Measurements from ENCODE around the gene DCUN1D2.
A peak's percentile ranks its signal among the peaks of the same experiment; 100 is the strongest.

The DCUN1D2 gene

DNA sequence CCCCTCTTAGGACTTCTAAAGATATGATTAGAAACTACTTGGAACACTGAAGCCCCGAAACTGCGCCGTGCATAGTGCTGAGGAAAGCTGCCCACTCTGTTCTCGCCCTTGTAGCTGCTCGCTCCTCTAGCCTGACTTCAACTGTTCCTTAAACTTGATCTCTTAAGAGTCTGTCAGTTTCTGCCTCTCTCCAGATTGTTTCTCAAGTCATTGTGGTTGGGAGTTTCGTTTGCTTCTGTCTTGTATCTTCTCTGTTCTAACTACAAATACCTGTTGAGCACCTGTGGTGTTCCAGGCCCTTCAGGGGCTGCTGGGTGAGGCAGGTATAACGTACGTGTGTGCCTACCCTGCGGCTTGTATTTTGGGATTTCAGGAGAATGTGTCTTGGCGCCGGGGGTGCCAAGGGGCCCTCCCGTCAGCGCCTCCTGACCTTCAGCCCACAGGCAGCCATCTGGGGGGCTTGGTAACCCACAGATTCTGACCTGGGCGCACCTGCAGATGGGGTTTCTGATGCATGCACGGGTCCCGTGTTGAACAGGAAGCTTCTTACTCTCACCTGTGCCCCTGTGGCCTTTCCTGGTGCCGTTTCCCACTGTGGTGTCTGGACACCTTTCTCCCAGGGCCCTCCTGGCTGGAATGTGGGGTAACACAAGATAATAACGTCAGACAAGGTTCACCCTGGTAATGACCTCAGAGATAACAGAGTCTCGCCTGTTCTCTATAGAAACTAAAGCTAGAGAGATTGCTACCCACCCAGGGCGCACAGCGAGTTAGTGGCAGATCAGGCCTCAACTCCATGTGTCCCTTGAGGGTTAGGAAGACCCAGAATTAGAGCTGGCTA is 17.2 kb upstream of the DCUN1D2 start:
- H3K27me3 Mint-ChIP-seq: no peaks in the 10 kb centered on the region
- DNase-seq: no peak
- ATAC-seq: no peak
- H3K36me3 Mint-ChIP-seq (ENCODE audit: low read depth): peaks cover 20% of the 10 kb centered on the region
- H3K9me3 Mint-ChIP-seq: no peaks in the 10 kb centered on the region
- H3K27ac Mint-ChIP-seq: no peak overlapping the region
- no peak overlapping the region for H3K4me3 Mint-ChIP-seq
- no peaks in the 10 kb centered on the region for H3K4me1 Mint-ChIP-seq

DNA sequence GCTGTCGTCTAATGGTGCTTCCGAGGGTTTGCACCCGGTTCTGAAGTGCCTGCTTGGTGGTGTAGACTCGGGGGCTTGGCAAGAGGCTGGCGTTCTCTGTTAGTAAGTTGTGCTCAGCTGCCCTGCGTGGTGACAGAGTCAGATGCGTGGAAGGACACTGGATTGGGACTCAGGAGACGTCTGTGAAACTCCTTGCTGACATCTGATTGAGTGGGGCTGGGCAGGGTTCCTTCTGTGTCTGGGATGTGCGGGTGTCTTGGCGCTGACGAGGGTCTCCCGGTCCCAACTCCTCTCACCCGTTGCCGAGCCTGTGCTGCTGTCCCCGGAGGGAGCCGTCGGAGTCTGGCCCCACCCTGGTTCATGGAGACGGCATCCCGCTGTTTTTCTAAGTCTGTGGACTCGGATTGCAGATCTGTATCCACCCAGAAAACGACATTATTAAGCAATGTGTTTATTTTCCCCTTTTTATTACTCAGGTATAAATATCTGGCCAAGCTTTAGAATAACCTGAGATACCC is 16.4 kb upstream of the DCUN1D2 start:
- no peak for DNase-seq
- H3K36me3 Mint-ChIP-seq (ENCODE audit: low read depth): peaks cover 20% of the 10 kb centered on the region
- H3K27me3 Mint-ChIP-seq: no peaks in the 10 kb centered on the region
- H3K4me3 Mint-ChIP-seq: no peak overlapping the region
- H3K9me3 Mint-ChIP-seq: no peaks in the 10 kb centered on the region
- no peaks in the 10 kb centered on the region for H3K4me1 Mint-ChIP-seq
- ATAC-seq: no peak
- no peak overlapping the region for H3K27ac Mint-ChIP-seq

DNA sequence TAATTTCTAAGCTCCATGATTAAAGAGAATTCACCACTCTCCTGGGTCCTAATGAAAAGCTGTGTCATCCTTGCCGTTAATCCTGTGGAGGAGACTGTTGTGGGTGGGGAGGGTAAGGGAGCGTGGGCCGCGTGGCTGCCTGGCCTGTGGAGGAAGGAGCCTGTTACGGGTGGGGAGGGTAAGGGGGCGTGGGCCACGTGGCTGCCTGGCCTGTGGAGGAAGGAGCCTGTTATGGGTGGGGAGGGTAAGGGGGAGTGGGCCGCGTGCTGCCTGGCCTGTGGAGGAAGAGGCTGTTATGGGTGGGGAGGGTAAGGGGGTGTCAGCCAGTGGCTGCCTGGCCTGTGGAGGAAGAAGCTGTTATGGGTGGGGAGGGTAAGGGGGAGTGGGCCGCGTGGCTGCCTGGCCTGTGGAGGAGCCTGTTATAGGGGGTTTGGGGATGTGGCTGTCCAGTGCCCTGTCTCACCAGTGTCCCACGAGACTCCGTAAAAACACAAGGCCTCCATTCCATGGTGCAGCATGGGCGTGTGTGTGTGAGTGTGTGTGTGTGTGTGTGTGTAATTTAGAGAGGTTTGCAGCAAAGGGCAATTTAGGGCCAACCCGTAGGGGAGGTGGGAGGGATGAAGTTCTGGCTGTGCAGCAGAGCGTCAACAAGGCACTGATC is 15.6 kb upstream of the DCUN1D2 start:
- Mint-ChIP-seq H3K4me1 (no peaks in the 10 kb centered on the region), H3K4me3 (no peak overlapping the region), H3K9me3 (no peaks in the 10 kb centered on the region), H3K27me3 (no peaks in the 10 kb centered on the region), H3K27ac (no peak overlapping the region), H3K36me3 (ENCODE audit: low read depth) (peaks cover 20% of the 10 kb centered on the region)
- DNase-seq (no peak), ATAC-seq (no peak)

DNA sequence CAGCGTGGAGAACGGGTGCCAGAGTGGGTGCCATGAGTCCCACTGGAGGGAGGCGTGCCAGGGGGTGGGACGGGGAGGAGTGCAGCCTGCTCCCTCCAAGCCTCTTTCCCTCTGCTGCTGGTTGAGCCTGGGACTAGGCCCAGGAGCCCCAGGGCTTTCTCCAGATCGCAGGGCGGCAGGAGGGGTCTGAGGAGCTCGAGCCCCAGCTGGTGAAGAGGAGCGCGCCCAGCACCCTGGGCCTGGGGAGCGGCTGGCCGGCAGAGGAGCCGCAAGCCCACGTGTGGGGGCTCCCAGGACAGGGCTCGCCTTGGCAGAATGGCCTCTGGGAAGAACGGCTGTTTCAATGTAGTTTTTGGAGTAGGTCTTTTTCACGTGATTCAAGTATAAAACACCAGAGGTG is 12.2 kb upstream of the DCUN1D2 start:
- H3K4me1 Mint-ChIP-seq: no peaks in the 10 kb centered on the region
- no peak overlapping the region for H3K4me3 Mint-ChIP-seq

DNA sequence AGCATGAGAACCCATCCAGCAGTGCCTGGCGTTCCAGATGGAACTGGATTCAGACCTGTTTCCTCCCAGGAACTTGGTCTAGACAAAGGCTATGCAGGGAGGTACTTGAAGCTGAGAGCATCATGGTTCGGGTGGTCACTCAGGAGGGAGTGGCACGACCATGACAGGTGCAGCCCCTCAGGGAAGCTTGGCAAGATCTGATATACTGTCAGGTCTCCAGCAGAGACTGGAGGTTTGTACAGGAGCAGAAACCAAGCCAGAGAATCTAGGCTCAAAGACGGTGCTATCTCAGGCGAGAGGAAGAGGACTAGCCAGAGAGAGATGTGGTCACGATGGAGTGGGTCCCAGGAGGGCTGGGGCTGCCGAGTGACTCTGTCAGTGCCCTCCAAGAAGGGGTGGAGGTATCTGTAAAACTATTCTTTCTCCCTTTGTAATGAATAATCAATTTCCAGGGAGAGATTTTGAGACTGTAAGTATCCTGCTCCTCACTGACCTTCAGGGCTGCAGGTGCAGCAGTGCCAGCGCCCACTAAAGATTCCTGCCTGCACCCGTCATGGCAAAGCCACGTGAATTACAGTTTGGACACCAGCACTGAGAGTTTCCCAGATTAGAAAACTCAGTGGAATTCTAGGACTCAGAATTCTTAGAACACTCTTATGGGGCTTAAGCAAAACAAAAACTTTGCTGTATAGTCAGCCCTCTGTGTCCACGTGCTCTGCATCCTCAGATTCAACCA is 10.2 kb upstream of the DCUN1D2 start:
- Mint-ChIP-seq H3K4me3 (no peak overlapping the region), H3K27ac (no peak overlapping the region), H3K27me3 (no peaks in the 10 kb centered on the region), H3K9me3 (no peaks in the 10 kb centered on the region), H3K4me1 (peaks cover 7% of the 10 kb centered on the region), H3K36me3 (ENCODE audit: low read depth) (peaks cover 38% of the 10 kb centered on the region)
- ATAC-seq (no peak), DNase-seq (no peak)

More for the DNA sequence above, 12.2 kb upstream of the DCUN1D2 start:
- Mint-ChIP-seq H3K27ac (no peak overlapping the region), H3K36me3 (ENCODE audit: low read depth) (peaks cover 30% of the 10 kb centered on the region), H3K9me3 (no peaks in the 10 kb centered on the region), H3K27me3 (no peaks in the 10 kb centered on the region)
- no peak for DNase-seq
- ATAC-seq: no peak

DNA sequence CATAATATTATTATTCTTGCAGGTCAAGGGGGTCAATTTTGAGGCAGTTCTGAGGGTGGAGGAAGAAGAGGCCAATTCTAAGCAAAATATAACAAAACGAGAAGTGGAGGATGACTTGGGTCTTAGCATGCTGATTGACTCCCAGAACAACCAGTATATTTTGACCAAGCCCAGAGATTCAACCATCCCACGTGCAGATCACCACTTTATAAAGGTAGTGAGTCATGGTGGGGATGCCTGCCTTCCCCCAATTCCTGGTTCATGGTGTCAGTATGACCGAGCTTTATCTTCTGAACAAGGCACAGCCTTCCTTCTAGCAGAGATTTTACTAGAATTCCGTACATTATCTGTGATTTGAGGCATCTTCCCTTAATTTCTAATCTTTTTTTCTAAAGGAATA is 9.4 kb upstream of the DCUN1D2 start:
- H3K27ac Mint-ChIP-seq: no peak overlapping the region
- H3K9me3 Mint-ChIP-seq: no peaks in the 10 kb centered on the region
- H3K27me3 Mint-ChIP-seq: no peaks in the 10 kb centered on the region
- DNase-seq (no peak), ATAC-seq (no peak)
- H3K4me1 Mint-ChIP-seq: peaks cover 10% of the 10 kb centered on the region
- H3K4me3 Mint-ChIP-seq: no peak overlapping the region
- peaks cover 34% of the 10 kb centered on the region for H3K36me3 Mint-ChIP-seq (ENCODE audit: low read depth)

DNA sequence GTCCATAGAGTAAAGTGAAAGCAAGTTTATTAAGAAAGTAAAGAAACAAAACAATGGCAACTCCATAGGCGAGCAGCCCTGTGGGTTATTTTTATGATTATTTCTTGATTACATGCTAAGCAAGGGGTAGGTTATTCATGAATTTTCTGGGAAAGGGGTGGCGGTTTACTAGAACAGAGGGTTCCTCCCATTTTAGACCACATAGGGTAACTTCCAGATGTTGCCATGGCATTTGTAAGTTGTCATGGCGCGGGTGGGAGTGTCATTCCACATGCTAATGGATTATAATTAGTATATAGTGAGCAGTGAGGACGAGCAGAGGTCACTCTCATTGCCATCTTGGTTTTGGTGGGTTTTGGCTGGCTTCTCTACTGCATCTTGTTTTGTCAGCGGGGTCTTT is 8.4 kb upstream of the DCUN1D2 start:
- Mint-ChIP-seq H3K36me3 (ENCODE audit: low read depth) (peaks cover 32% of the 10 kb centered on the region), H3K4me3 (no peak overlapping the region)
- ATAC-seq: no peak

DNA sequence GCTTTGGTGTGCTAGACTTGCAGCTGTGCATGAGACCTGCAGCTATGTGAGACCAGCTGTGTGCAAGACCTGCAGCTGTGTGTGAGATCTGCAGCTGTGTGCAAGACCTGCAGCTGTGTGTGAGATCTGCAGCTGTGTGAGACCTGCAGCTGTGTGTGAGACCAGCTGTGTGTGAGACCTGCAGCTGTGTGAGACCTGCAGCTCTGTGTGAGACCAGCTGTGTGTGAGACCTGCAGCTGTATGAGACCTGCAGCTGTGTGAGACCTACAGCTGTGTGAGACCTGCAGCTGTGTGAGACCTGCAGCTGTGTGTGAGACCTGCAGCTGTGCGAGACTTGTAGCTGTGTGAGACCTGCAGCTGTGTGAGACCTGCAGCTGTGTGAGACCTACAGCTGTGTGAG is 6.7 kb upstream of the DCUN1D2 start:
- no peak overlapping the region for H3K27ac Mint-ChIP-seq
- H3K4me3 Mint-ChIP-seq: no peak overlapping the region
- no peaks in the 10 kb centered on the region for H3K9me3 Mint-ChIP-seq
- DNase-seq (no peak), ATAC-seq (no peak)
- peaks cover 30% of the 10 kb centered on the region for H3K4me1 Mint-ChIP-seq
- peaks cover 28% of the 10 kb centered on the region for H3K36me3 Mint-ChIP-seq (ENCODE audit: low read depth)
- no peaks in the 10 kb centered on the region for H3K27me3 Mint-ChIP-seq

More for the DNA sequence above, 8.4 kb upstream of the DCUN1D2 start:
- Mint-ChIP-seq H3K27ac (no peak overlapping the region), H3K9me3 (no peaks in the 10 kb centered on the region), H3K4me1 (peaks cover 17% of the 10 kb centered on the region), H3K27me3 (no peaks in the 10 kb centered on the region)
- DNase-seq: no peak

DNA sequence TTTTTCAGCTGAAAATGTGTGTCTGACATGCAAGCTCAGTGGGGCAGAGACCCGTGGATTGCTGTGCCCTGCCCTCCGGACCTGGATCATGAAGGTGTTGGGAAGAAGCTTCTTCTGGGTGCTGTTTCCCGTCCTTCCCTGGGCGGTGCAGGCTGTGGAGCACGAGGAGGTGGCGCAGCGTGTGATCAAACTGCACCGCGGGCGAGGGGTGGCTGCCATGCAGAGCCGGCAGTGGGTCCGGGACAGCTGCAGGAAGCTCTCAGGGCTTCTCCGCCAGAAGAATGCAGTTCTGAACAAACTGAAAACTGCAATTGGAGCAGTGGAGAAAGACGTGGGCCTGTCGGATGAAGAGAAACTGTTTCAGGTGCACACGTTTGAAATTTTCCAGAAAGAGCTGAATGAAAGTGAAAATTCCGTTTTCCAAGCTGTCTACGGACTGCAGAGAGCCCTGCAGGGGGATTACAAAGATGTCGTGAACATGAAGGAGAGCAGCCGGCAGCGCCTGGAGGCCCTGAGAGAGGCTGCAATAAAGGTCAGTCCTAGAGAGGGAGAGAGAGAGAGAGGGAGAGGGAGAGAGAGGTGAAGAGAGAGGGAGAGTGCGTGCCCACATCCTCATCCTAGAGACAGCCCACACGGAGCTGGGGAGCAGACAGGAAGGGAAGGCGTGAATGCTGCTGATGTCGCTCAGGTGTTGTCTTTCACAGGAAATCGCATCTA is 5.1 kb upstream of the DCUN1D2 start:
- Mint-ChIP-seq H3K4me1 (peaks cover 34% of the 10 kb centered on the region), H3K9me3 (no peaks in the 10 kb centered on the region), H3K27me3 (no peaks in the 10 kb centered on the region), H3K4me3 (no peak overlapping the region), H3K36me3 (ENCODE audit: low read depth) (peaks cover 28% of the 10 kb centered on the region), H3K27ac (no peak overlapping the region)
- DNase-seq: no peak
- no peak for ATAC-seq

DNA sequence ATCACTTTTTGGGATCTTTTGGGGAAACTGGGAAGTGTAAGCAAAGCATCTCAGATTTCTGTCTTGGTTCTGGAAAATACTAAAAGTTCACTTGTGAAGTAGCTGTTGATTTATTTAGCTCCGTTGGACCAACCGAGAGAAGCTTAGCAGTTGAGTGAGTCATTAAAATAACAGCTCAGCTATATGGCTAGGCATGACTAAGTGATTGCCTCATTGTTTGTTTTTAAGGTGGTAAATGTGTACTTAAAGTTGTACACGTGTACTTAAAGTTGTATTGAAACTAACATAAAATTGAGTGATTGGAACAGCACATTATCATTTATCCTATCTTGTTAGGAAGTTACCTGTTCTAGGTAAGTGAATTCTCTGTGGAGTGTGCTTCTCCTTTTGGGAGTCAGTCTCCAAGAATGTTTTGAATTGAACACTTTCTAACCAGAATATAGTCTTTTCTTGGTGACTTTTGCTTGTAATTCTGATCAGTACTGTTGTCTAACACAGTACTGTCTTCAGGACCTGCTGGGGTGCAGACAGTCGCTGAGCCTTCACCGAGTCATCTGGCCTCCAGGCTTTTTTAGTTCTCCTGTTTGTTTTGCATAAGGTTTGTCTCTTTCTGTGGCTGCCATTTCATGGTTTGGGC is 2.9 kb upstream of the DCUN1D2 start:
- H3K27ac Mint-ChIP-seq: peak overlapping the region; percentile 20

DNA sequence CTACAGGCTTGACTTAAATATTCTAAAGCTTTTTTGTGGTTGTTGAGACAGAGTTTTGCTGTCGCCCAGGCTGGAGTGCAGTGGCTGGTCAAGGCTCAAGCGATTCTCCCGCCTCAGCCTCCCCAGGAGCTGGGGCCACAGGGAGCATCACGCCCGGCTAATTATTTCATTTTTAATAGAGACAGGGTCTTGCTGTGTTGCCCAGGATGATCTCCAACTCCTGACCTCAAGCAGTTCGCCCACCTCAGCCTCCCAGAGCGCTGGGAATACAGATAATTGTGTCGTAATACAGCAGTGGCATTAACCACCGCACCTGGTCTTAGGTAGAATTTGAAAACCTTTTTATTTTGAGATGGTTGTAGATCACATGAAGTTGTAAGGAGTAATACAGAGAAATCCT is 1.5 kb upstream of the DCUN1D2 start:
- peak overlapping the region; percentile 64 for H3K27ac Mint-ChIP-seq
- ATAC-seq (no peak), DNase-seq (no peak)
- peak overlapping the region; percentile 76 for H3K4me3 Mint-ChIP-seq
- H3K27me3 Mint-ChIP-seq: no peaks in the 10 kb centered on the region
- H3K4me1 Mint-ChIP-seq: peaks cover 60% of the 10 kb centered on the region
- no peaks in the 10 kb centered on the region for H3K9me3 Mint-ChIP-seq
- peaks cover 23% of the 10 kb centered on the region for H3K36me3 Mint-ChIP-seq (ENCODE audit: low read depth)

More for the DNA sequence above, 2.9 kb upstream of the DCUN1D2 start:
- peaks cover 49% of the 10 kb centered on the region for H3K4me1 Mint-ChIP-seq
- peak overlapping the region; percentile 40 for H3K4me3 Mint-ChIP-seq
- H3K27me3 Mint-ChIP-seq: no peaks in the 10 kb centered on the region
- peaks cover 26% of the 10 kb centered on the region for H3K36me3 Mint-ChIP-seq (ENCODE audit: low read depth)
- ATAC-seq (peak; percentile 38), DNase-seq (no peak)
- no peaks in the 10 kb centered on the region for H3K9me3 Mint-ChIP-seq

DNA sequence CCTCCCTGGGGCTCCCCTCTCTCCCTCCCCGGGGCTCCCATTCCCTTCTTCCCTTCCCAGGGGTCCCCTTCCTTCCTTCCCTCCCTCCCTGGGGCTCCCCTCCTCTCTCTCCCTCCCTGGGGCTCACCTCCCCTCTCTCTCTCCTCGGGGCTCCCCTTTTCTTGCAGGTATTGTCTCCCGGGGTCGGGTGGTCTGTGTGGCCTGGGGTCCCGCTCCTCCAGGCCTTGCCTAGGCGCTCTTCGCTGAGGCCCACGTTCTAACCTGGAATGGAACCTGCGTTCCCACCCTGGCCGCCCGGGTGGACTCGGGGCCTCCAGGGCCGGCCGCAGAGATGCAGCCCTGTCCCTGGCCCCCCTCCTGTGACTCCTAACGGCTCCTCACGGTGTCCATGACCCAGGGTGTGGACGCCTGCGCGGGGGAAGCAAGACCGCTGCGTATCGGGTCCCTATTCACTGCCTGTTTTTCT is 940 bp upstream of the DCUN1D2 start:
- DNase-seq: no peak
- no peak for ATAC-seq
- peak overlapping the region; percentile 76 for H3K4me3 Mint-ChIP-seq

DNA sequence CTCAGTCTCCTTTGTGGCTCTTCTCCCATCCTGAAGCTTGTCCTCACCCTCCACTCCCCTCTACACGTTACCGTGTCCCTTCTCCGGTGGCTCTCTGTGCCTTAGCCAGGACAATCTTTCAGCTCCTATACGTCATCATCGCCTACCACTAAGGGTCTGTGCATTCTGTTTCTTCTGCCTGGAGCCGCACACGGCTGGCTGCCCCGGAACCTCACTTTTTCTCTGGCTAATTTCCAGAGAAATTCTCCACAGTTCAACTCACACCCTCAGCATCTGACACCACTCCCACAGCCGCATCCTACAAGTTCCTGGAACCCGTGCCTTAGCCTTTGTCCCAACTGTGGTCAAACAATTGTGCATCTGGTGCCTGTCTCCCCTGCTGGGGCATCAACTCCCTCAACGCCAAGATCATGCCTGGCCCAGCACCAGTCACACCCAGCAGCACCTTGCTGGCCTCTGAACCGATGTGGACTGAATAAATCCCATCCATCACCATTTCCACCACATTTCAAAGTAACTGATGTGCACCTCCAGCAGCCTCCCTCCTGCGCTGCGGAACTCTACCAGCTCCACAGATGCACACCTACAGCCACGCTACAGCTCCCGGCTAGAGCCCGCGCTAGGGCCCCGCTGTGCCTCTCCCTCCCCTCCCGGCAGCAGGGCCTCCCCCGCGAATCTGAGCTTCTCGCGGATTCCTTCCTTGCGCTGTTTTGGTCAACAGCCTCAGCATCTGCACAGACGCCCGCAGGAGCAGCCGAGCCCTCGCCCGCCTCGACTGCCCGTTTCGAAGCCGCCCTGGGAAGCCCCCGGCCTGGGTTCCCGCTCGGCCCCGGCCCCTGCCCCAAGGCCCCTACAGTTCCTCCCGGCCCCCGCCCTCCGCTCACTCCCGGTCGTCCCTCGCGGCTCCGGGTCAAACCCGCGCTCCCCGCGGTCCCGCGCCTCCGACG is 689 bp downstream of the DCUN1D2 start:
- peaks cover 8% of the 10 kb centered on the region for H3K36me3 Mint-ChIP-seq (ENCODE audit: low read depth)
- ATAC-seq (peak; percentile 48), DNase-seq (peak; percentile 44)
- H3K4me3 Mint-ChIP-seq: peak overlapping the region; percentile 86
- H3K9me3 Mint-ChIP-seq: no peaks in the 10 kb centered on the region
- H3K27ac Mint-ChIP-seq: peak overlapping the region; percentile 70
- no peaks in the 10 kb centered on the region for H3K27me3 Mint-ChIP-seq
- peaks cover 50% of the 10 kb centered on the region for H3K4me1 Mint-ChIP-seq

More for the DNA sequence above, 940 bp upstream of the DCUN1D2 start:
- peak overlapping the region; percentile 64 for H3K27ac Mint-ChIP-seq
- H3K27me3 Mint-ChIP-seq: no peaks in the 10 kb centered on the region
- no peaks in the 10 kb centered on the region for H3K9me3 Mint-ChIP-seq
- peaks cover 18% of the 10 kb centered on the region for H3K36me3 Mint-ChIP-seq (ENCODE audit: low read depth)
- peaks cover 59% of the 10 kb centered on the region for H3K4me1 Mint-ChIP-seq

Data from activated naive CD8-positive, alpha-beta T cell treated with anti-CD3 and anti-CD28 coated beads, Interleukin-2, amount 50 U/mL, for 24 hours (primary cell).